Effector memory CD4-positive, alpha-beta T cell (primary cell): ENCODE data around the gene STARD8.

ENCODE experiments used
- DNase-seq, 3 donors: peaks; one replicate each; pipeline ENCODE4 v3.0.0-alpha.2; 2020
- H3K27ac ChIP-seq: 2 replicates; pipeline ENCODE4 v1.7.0; 2013; ENCODE audit warnings: mild to moderate bottlenecking, low read length, moderate library complexity; ENCODE audit not compliant: insufficient read depth, poor library complexity, severe bottlenecking
- H3K27me3 ChIP-seq: replicated peaks from 2 replicates; pipeline ENCODE4 v1.7.0; 2013; ENCODE audit warnings: mild to moderate bottlenecking, low read length; ENCODE audit not compliant: insufficient read depth, control insufficient read depth, poor library complexity, severe bottlenecking
- H3K36me3 ChIP-seq: 2 replicates; pipeline ENCODE4 v1.7.0; 2013; ENCODE audit warnings: mild to moderate bottlenecking, low read length, moderate library complexity; ENCODE audit not compliant: control insufficient read depth, insufficient read depth
- H3K4me1 ChIP-seq: 2 replicates; pipeline ENCODE4 v1.7.0; 2013; ENCODE audit warnings: low read length, mild to moderate bottlenecking; ENCODE audit not compliant: control insufficient read depth, insufficient read depth, poor library complexity, severe bottlenecking
- H3K4me3 ChIP-seq: 2 replicates; pipeline ENCODE4 v1.7.0; 2013; ENCODE audit warnings: low read length, low read depth, mild to moderate bottlenecking; ENCODE audit not compliant: insufficient read depth, poor library complexity, severe bottlenecking
- H3K9me3 ChIP-seq: 2 replicates; pipeline ENCODE4 v1.7.0; 2013; ENCODE audit warnings: mild to moderate bottlenecking, low read length, moderate library complexity; ENCODE audit not compliant: control insufficient read depth

Gene STARD8

GRCh38 chrX:68696267-68696990, 49.0 kb downstream of the STARD8 start:
- no peak for DNase-seq
- Histone ChIP-seq H3K27ac (no peak overlapping the region), H3K27me3 (no peaks in the 10 kb centered on the region), H3K4me1 (no peaks in the 10 kb centered on the region), H3K9me3 (no peaks in the 10 kb centered on the region), H3K4me3 (no peak overlapping the region), H3K36me3 (no peaks in the 10 kb centered on the region)

- Histone ChIP-seq H3K36me3 (no peaks in the 10 kb centered on the region), H3K9me3 (no peaks in the 10 kb centered on the region), H3K4me3 (no peak overlapping the region), H3K27me3 (no peaks in the 10 kb centered on the region), H3K27ac (no peak overlapping the region), H3K4me1 (no peaks in the 10 kb centered on the region)
- no peak for DNase-seq
These were observed 49.6 kb downstream of the STARD8 start for GRCh38 chrX:68697036-68697435.

- H3K36me3 ChIP-seq = no peaks in the 10 kb centered on the region
- H3K27ac ChIP-seq = no peak overlapping the region
- no peaks in the 10 kb centered on the region for H3K27me3 ChIP-seq
- H3K4me1 ChIP-seq = no peaks in the 10 kb centered on the region
- no peaks in the 10 kb centered on the region for H3K9me3 ChIP-seq
- H3K4me3 ChIP-seq = no peak overlapping the region
- no peak for DNase-seq
These were observed 50.1 kb downstream of the STARD8 start for GRCh38 chrX:68697465-68698125.

- Histone ChIP-seq H3K27me3 (no peaks in the 10 kb centered on the region), H3K36me3 (no peaks in the 10 kb centered on the region), H3K4me1 (no peaks in the 10 kb centered on the region), H3K9me3 (no peaks in the 10 kb centered on the region), H3K4me3 (no peak overlapping the region), H3K27ac (no peak overlapping the region)
- no peak for DNase-seq
These were observed 51.5 kb downstream of the STARD8 start for GRCh38 chrX:68698942-68699341.

GRCh38 chrX:68699960-68700746, 52.7 kb downstream of the STARD8 start:
- Histone ChIP-seq H3K36me3 (no peaks in the 10 kb centered on the region), H3K27ac (no peak overlapping the region), H3K9me3 (no peaks in the 10 kb centered on the region), H3K27me3 (no peaks in the 10 kb centered on the region), H3K4me3 (no peak overlapping the region), H3K4me1 (no peaks in the 10 kb centered on the region)
- no peak for DNase-seq

GRCh38 chrX:68703369-68703768, 55.9 kb downstream of the STARD8 start:
- no peak overlapping the region for H3K27ac ChIP-seq
- no peaks in the 10 kb centered on the region for H3K9me3 ChIP-seq
- H3K36me3 ChIP-seq = no peaks in the 10 kb centered on the region
- no peak for DNase-seq
- no peak overlapping the region for H3K4me3 ChIP-seq
- H3K4me1 ChIP-seq = no peaks in the 10 kb centered on the region
- H3K27me3 ChIP-seq = no peaks in the 10 kb centered on the region

GRCh38 chrX:68703846-68704245, 56.4 kb downstream of the STARD8 start:
- Histone ChIP-seq H3K4me1 (no peaks in the 10 kb centered on the region), H3K27me3 (no peaks in the 10 kb centered on the region), H3K27ac (no peak overlapping the region), H3K9me3 (no peaks in the 10 kb centered on the region), H3K36me3 (no peaks in the 10 kb centered on the region), H3K4me3 (no peak overlapping the region)
- DNase-seq = no peak

- Histone ChIP-seq H3K27ac (no peak overlapping the region), H3K9me3 (no peaks in the 10 kb centered on the region), H3K27me3 (no peaks in the 10 kb centered on the region), H3K4me1 (no peaks in the 10 kb centered on the region), H3K36me3 (no peaks in the 10 kb centered on the region), H3K4me3 (no peak overlapping the region)
- no peak for DNase-seq
These were observed 58.5 kb downstream of the STARD8 start for GRCh38 chrX:68705986-68706385.

- Histone ChIP-seq H3K9me3 (no peaks in the 10 kb centered on the region), H3K27ac (no peak overlapping the region), H3K4me1 (no peaks in the 10 kb centered on the region), H3K36me3 (no peaks in the 10 kb centered on the region), H3K27me3 (no peaks in the 10 kb centered on the region), H3K4me3 (no peak overlapping the region)
- no peak for DNase-seq
These were observed 61.2 kb downstream of the STARD8 start for GRCh38 chrX:68708503-68709290.
